Measurements from ENCODE around the gene FNTB.

- no peak for TF ChIP-seq CTCF (IDR thresholded peaks at IDR 0.05)
- TF ChIP-seq POLR2A (IDR thresholded peaks at IDR 0.05), result no peak
These were observed 38.7 kb upstream of the FNTB start for GRCh38 chr14:64947710-64948611.

Data from lower leg skin (tissue), 3 donors.